ENCODE results near the gene PPP1R15B.

DNA sequence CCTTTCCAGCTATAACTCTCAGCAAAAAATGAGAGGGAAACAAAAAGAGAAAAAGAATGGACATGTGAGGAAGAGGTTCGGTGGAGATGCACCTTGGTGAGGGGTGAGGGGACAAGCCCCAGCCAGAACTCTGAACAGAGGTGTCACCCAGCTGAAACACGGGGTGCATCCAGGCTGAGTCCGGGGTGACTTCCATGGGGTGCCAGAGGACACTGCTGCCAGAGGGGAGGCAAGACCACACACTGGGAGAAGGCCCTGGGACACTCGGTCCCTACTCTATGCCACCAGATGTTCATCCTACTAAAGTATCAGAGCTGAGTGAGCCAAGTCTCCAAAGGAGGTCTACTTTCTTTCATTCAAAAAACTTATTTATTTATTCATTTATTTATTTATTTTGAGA is 36.1 kb upstream of the PPP1R15B start:
- TF ChIP-seq CTCF (IDR thresholded peaks at IDR 0.05) (no peak), POLR2A (IDR thresholded peaks at IDR 0.05) (no peak)

All from testis (tissue), 2 donors.